Measurements from ENCODE around the gene ARHGAP11A. TPM values are rescaled to one million over a fixed set of nuclear protein-coding genes. Genes with fewer than 3 reads are reported as not detected.
A peak's percentile ranks its signal among the peaks of the same experiment; 100 is the strongest.
"Not testable (repeated sequence)": the region's sequence is repeated elsewhere in the genome, so short reads cannot be mapped to it uniquely, and the experiment has no call there.

Gene ARHGAP11A, protein sequence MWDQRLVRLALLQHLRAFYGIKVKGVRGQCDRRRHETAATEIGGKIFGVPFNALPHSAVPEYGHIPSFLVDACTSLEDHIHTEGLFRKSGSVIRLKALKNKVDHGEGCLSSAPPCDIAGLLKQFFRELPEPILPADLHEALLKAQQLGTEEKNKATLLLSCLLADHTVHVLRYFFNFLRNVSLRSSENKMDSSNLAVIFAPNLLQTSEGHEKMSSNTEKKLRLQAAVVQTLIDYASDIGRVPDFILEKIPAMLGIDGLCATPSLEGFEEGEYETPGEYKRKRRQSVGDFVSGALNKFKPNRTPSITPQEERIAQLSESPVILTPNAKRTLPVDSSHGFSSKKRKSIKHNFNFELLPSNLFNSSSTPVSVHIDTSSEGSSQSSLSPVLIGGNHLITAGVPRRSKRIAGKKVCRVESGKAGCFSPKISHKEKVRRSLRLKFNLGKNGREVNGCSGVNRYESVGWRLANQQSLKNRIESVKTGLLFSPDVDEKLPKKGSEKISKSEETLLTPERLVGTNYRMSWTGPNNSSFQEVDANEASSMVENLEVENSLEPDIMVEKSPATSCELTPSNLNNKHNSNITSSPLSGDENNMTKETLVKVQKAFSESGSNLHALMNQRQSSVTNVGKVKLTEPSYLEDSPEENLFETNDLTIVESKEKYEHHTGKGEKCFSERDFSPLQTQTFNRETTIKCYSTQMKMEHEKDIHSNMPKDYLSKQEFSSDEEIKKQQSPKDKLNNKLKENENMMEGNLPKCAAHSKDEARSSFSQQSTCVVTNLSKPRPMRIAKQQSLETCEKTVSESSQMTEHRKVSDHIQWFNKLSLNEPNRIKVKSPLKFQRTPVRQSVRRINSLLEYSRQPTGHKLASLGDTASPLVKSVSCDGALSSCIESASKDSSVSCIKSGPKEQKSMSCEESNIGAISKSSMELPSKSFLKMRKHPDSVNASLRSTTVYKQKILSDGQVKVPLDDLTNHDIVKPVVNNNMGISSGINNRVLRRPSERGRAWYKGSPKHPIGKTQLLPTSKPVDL
- 1 to 10 TPM; 1.8 to 2.9 (median 2.0) TPM for total RNA-seq

DNA sequence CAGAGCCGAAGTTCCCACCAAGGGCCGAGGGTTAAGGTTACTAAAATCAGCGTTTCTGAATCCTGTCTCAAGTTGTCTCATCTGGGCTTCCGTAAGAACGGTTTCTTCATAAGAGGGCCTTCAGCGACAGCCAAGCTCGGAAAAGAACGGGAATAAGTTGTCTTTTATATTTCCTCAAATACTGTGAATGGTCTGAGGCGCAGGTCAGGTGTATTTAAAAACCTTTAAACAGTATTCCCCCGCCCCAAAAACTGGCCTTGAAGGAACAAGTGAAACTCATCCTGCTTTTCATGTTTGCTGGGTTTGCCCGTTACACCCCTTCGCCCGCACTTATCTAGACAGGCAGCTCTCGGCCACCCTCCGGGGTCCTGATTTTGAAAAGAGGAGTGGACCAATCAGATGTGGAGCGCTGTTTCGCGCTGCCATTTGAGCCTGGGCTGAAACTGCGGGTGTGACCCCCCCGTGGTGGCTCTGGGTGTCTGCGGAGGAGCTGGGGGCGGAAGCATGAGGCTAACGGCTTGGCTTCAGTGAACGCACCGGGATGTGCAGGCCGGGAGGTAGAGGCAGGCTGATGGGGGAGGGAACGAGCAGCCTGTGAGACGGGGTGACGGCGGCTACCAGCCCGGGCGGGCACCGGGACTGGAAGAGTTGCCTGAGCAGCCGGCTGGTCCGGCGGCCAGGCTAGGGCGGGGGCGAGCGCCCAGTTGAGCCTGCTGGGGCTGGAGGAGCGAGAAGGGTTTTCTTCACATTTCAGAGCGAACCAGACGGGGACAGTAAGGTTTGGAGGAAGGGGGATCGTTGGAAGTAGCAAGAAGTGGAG lies at the start of gene ARHGAP11A:
ARHGAP11A (plus strand) TSS at position 454 of the 820 bp plus-strand sequence. CDS start 708 bp downstream, outside the sequence.
- Histone ChIP-seq H3K27ac (peak within 1 kb of the TSS; percentile 80 to 84), H3K4me3 (peak within 1 kb of the TSS; percentile 45 to 70 (median 54))
- DNase-seq (ENCODE audit: low spot score in 2 of 2): peak; percentile 57 to 59
- H3K4me1 ChIP-seq; intact Hi-C loops (cut with DNase I; ENCODE audit: low total_unique reads); H3K36me3 ChIP-seq; H3K27me3 ChIP-seq; H3K9me3 ChIP-seq: not testable (repeated sequence)
- peak in 1 of 3 donors; percentile 52 for TF ChIP-seq POLR2AphosphoS5 (IDR thresholded peaks at IDR 0.05)

DNA sequence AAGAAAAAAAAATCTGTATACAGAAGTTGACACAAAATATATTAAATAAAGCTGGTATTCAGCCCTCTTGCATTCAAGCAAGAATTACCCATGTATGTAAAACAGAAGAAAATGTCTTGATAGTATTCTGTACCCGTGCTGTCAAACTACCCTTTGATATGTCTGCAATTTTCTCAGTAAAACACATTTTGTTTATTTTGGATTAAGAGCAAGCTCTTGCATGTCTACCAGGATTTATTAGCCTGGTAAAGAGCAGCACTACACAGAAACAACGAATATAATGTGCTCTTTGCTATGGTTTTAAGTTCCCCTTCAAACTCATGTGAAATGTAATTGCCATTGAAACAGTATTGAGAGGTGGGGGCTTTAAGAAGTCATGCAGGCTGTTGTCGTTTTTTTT lies 46.3 kb upstream of the ARHGAP11A start:
- H3K27ac ChIP-seq; H3K27me3 ChIP-seq; H3K9me3 ChIP-seq; H3K4me1 ChIP-seq; H3K36me3 ChIP-seq; DNase-seq (ENCODE audit: low spot score in 2 of 2); H3K4me3 ChIP-seq; intact Hi-C loops (cut with DNase I; ENCODE audit: low total_unique reads): not testable (repeated sequence)

DNA sequence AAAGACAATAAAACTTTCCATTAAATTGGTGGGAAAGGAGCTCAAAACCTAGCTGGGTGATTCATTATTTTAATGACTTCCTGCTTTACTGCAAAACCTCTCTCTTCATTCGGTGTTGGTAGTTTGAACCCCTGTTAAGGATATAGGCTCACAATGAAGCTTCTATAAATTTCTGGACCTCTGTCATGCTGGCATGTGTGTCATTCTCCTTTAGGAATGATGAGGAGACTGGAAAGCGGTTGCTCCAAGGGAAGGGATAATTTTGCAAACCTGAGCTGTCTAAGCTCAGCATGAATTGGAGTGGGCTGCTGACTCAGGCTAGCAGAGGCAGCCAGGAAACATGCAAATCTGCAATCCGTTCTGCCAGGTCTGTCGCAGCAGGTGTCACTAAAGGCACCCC lies 36.8 kb upstream of the ARHGAP11A start:
- H3K27ac ChIP-seq; H3K4me1 ChIP-seq; H3K27me3 ChIP-seq; H3K4me3 ChIP-seq; DNase-seq (ENCODE audit: low spot score in 2 of 2); H3K36me3 ChIP-seq; H3K9me3 ChIP-seq; intact Hi-C loops (cut with DNase I; ENCODE audit: low total_unique reads): not testable (repeated sequence)

DNA sequence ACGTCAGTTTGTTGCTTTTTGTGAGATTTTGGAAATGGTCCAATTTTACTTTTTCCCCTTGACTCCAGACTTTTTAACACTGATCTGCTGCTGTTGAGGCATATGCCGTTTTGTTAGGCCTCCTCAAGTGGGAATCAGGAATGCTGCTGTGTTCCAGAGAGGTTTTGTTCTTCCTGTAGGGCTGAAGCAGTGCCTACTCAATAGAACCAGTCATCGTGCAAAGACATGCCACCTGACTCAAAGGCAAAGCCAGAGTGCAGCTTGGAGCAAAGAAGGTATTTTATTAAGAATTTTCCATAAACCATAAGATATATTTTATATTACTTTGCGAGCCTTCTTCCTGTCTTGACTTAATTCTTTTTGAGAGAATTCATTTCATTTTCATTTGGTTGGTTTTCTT lies 29.5 kb upstream of the ARHGAP11A start:
- DNase-seq (ENCODE audit: low spot score in 2 of 2); H3K27me3 ChIP-seq; H3K36me3 ChIP-seq; H3K4me1 ChIP-seq; H3K9me3 ChIP-seq; H3K4me3 ChIP-seq; intact Hi-C loops (cut with DNase I; ENCODE audit: low total_unique reads); H3K27ac ChIP-seq: not testable (repeated sequence)

DNA sequence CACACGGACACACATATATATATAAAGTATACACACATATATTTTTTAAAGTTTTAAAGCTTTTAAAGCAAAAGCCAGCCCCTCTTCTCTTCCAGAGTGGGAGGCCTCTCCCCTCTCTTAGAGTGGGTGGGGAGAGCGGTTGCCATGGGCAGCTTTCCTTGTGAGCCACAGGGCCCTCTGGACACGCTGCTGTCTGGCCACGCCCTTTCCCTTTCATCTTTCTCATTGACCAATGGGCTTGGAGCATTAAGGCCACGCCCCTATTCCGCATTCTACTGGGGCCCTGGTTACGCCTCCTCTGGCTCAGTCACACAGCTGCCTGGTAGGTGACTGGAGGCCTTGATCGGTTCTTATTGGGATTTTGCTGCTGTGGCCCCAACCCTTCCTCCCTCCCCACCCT lies 22.2 kb upstream of the ARHGAP11A start, which contains the start of gene GOLGA8N:
GOLGA8N (plus strand) TSS at position 306 of the 400 bp plus-strand sequence.
- H3K36me3 ChIP-seq; DNase-seq (ENCODE audit: low spot score in 2 of 2); H3K4me3 ChIP-seq; H3K9me3 ChIP-seq; H3K4me1 ChIP-seq; intact Hi-C loops (cut with DNase I; ENCODE audit: low total_unique reads); H3K27ac ChIP-seq; H3K27me3 ChIP-seq: not testable (repeated sequence)

DNA sequence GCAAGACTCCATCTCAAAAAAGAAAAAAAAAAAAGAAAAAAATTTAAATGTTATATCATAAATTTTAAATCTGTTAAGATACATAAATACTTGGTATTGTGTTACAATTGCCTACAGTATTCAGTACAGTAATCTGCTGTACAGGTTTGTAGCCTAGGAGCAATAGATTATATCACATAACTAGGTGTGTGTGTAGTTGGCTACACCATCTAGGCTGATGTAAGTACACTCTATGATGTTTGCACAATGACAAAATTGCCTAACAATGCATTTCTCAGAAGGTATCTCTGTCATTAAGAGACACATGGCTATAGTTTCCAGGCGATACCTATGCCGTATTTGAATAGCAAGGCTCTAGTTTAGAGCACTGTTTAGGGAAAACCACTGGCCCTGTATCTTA lies 5.8 kb upstream of the ARHGAP11A start:
- H3K27ac ChIP-seq; H3K4me1 ChIP-seq; H3K4me3 ChIP-seq; H3K36me3 ChIP-seq; DNase-seq (ENCODE audit: low spot score in 2 of 2); H3K27me3 ChIP-seq; intact Hi-C loops (cut with DNase I; ENCODE audit: low total_unique reads); H3K9me3 ChIP-seq: not testable (repeated sequence)

DNA sequence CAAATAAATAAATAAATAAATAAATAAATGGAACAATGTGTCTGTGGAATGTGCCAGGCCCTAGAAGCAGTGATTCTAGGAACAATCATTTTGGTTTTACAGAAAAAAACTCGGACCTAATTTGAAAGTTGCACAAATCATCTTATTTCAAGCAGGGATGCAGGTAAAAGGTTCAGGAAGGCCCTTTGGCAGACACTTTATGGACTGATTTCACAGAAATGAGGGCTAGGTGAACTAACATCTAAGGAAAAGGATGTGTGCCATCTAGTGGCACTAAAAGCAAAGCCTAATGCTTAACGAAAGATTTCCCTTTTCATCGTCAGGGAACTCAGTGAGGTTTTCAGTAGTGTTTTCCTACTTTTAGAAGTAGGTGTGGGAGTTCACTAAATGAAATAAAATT lies 4.6 kb upstream of the ARHGAP11A start:
- H3K9me3 ChIP-seq; intact Hi-C loops (cut with DNase I; ENCODE audit: low total_unique reads); DNase-seq (ENCODE audit: low spot score in 2 of 2): not testable (repeated sequence)

DNA sequence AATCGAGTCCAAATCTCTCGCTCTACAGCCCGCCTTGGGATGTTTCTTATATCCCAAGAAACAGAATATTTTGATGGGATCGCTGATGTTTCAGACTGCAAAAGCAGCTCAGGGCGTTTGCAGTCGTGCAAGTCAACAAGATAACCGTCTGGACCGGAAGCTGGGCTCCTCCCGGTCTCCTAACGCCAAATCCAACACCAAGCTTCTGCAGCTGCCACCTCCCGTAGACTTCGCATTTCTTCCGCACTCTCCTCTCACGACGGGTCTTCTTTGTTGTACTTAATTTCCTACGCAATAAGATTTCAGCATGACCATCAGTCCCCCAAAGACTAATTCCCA lies 623 bp upstream of the ARHGAP11A start:
- Histone ChIP-seq H3K4me3 (peak overlapping the region; percentile 45 to 70 (median 54)), H3K27ac (peak overlapping the region; percentile 80 to 84)
- DNase-seq (ENCODE audit: low spot score in 2 of 2); H3K27me3 ChIP-seq; H3K9me3 ChIP-seq; H3K4me1 ChIP-seq; intact Hi-C loops (cut with DNase I; ENCODE audit: low total_unique reads); H3K36me3 ChIP-seq: not testable (repeated sequence)

More for the DNA sequence above, 4.6 kb upstream of the ARHGAP11A start:
- H3K36me3 ChIP-seq, H3K4me3 ChIP-seq, H3K4me1 ChIP-seq, H3K27me3 ChIP-seq, H3K27ac ChIP-seq: not testable (repeated sequence)

DNA sequence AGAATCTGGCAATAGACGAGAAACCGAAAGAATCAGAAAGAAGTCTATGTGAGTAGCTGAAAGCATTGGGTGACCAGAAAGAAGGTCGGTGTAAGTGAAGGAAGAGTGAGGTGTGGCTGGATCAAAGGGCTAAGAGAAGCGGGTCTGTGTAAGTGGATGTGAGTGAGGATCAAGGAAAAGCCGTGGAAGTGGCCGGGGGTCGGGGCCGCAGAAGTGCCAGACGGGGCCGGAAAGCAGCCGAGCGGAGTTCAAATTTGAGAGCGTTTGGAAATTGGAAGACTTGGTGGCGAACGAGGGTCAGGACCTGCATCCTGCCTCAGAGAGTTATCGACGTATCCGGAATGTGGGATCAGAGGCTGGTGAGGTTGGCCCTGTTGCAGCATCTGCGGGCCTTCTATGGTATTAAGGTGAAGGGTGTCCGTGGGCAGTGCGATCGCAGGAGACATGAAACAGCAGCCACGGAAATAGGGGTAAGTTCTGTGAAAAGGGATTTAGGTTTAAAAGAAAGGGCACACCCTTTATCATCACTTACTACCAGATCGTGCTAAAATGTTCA lies 645 bp downstream of the ARHGAP11A start:
- peak overlapping the region; percentile 45 to 70 (median 54) for H3K4me3 ChIP-seq
- H3K9me3 ChIP-seq; H3K4me1 ChIP-seq; H3K27me3 ChIP-seq; H3K36me3 ChIP-seq; DNase-seq (ENCODE audit: low spot score in 2 of 2); intact Hi-C loops (cut with DNase I; ENCODE audit: low total_unique reads); H3K27ac ChIP-seq: not testable (repeated sequence)

Data from breast epithelium (tissue), 4 donors.